Measurements from ENCODE around the gene TMEM209. TPM values are rescaled to one million over a fixed set of nuclear protein-coding genes. Genes with fewer than 3 reads are reported as not detected.

TMEM209 gene
- total RNA-seq, 4 donors from 2014 or later = 3.5 to 11.3 (median 8.8) TPM

- TF ChIP-seq, protein P1, sequence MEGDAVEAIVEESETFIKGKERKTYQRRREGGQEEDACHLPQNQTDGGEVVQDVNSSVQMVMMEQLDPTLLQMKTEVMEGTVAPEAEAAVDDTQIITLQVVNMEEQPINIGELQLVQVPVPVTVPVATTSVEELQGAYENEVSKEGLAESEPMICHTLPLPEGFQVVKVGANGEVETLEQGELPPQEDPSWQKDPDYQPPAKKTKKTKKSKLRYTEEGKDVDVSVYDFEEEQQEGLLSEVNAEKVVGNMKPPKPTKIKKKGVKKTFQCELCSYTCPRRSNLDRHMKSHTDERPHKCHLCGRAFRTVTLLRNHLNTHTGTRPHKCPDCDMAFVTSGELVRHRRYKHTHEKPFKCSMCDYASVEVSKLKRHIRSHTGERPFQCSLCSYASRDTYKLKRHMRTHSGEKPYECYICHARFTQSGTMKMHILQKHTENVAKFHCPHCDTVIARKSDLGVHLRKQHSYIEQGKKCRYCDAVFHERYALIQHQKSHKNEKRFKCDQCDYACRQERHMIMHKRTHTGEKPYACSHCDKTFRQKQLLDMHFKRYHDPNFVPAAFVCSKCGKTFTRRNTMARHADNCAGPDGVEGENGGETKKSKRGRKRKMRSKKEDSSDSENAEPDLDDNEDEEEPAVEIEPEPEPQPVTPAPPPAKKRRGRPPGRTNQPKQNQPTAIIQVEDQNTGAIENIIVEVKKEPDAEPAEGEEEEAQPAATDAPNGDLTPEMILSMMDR (IDR thresholded peaks at IDR 0.05) = no peak
- TF ChIP-seq POLR2A (IDR thresholded peaks at IDR 0.05) = no peak
- Histone ChIP-seq H3K9me3 (peaks cover 0 to under 1% (median 0%) of the 10 kb centered on the region in 3 donors), H3K27ac (no peak overlapping the region), H3K4me3 (no peak overlapping the region), H3K4me1 (peaks cover 0 to 22% (median 0%) of the 10 kb centered on the region in 3 donors), H3K27me3 (no peaks in the 10 kb centered on the region), H3K36me3 (no peaks in the 10 kb centered on the region)
- 89 to 96% methylated on average over 11 of the region's 11 CpGs for WGBS, 2 donors
- no peak for DNase-seq
- intact Hi-C loops (cut with DNase I) = no loop called here
These were observed 54.6 kb downstream of the TMEM209 start for GRCh38 chr7:130150587-130150986.

- Histone ChIP-seq H3K9me3 (no peaks in the 10 kb centered on the region), H3K4me1 (peaks cover 0 to 19% (median 0%) of the 10 kb centered on the region in 3 donors), H3K27ac (no peak overlapping the region), H3K4me3 (no peak overlapping the region), H3K27me3 (no peaks in the 10 kb centered on the region), H3K36me3 (no peaks in the 10 kb centered on the region)
- no peak for DNase-seq
- TF ChIP-seq, protein P1 (IDR thresholded peaks at IDR 0.05) = no peak
- no peak for TF ChIP-seq POLR2A (IDR thresholded peaks at IDR 0.05)
- intact Hi-C loops (cut with DNase I) = no loop called here
- 48 to 75% methylated on average over 1 to 10 of the region's 20 CpGs for WGBS, 2 donors
These were observed 55.7 kb downstream of the TMEM209 start for GRCh38 chr7:130149281-130150139.

DNA sequence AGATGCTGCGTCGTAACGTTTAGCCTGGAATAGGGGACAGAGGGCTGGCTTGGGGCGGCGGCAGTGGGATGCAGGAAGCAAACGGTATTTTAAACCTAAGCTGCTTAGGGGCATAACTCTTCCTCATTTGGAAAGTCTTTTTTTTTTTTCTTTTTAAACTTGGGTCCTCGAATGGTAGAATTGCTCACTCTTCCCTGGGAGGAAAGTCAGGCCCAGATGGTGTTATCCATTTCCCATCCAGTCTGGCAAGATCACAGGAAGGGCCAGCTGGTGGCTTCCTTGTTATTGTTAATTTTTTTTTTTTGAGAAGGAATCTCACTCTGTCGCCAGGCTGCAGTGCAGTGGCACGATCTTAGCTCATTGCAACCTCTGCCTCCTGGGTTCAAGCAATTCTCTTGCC lies 56.6 kb downstream of the TMEM209 start:
- WGBS, 2 donors = 60 to 70% methylated on average over 9 of the region's 9 CpGs
- H3K27ac ChIP-seq = no peak overlapping the region
- no peaks in the 10 kb centered on the region for H3K27me3 ChIP-seq
- intact Hi-C loops (cut with DNase I) = no loop called here
- no peak overlapping the region for H3K4me3 ChIP-seq
- H3K9me3 ChIP-seq = no peaks in the 10 kb centered on the region
- no peaks in the 10 kb centered on the region for H3K36me3 ChIP-seq
- peaks cover 0 to 9% (median 0%) of the 10 kb centered on the region in 3 donors for H3K4me1 ChIP-seq
- no peak for DNase-seq
- TF ChIP-seq POLR2A (IDR thresholded peaks at IDR 0.05) = no peak
- TF ChIP-seq, protein P1 (IDR thresholded peaks at IDR 0.05) = no peak

DNA sequence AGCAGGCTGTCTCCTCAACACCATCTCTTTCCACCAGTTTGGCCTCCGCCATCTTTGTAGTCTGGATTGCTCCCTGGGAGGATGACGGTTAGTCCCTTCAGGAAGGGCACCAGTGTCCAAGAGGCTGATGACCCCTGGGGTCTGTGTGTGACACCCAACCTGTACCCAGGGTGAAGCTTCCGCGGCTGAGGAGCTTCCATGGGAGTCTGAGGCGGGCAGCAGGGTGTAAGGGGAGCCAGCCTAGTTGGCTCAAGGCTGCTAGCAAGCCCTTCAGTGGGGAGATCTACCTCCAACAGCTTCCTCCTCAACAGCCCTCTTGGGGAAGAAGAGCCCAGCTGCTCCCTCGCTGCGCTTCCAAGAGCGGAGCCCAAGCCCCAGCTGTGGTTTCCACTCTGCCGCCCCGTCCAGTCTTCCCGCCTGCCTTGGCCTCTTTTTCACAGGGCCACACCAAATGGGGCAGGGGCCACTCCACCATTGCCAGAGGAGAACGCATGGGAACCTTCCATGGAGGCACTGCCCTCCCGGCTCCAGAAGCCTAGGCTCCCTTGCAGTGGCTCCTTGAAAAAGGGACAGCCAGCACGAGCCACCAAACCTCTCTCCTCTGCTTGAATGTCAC lies 57.4 kb downstream of the TMEM209 start:
- Histone ChIP-seq H3K4me3 (no peak overlapping the region), H3K27ac (no peak overlapping the region), H3K36me3 (no peaks in the 10 kb centered on the region), H3K4me1 (peaks cover 0 to 2% (median 0%) of the 10 kb centered on the region in 3 donors), H3K9me3 (no peaks in the 10 kb centered on the region), H3K27me3 (no peaks in the 10 kb centered on the region)
- no peak for DNase-seq
- 89 to 100% methylated on average over 2 to 9 of the region's 14 CpGs for WGBS, 2 donors
- intact Hi-C loops (cut with DNase I) = no loop called here
- TF ChIP-seq POLR2A (IDR thresholded peaks at IDR 0.05) = no peak
- TF ChIP-seq, protein P1 (IDR thresholded peaks at IDR 0.05) = no peak

Data from esophagus squamous epithelium (tissue), 5 donors.